CD4-positive, alpha-beta memory T cell (primary cell): ENCODE results near the gene QSOX2. TPM values are rescaled to one million over a fixed set of nuclear protein-coding genes. Genes with fewer than 3 reads are reported as not detected.
A peak's percentile ranks its signal among the peaks of the same experiment; 100 is the strongest.

Source experiments
- CTCF ChIA-PET: fragments of 350-600 bp; sonication (Branson Sonifier 250); formaldehyde crosslinking; loops from one replicate; lab custom pipeline; 2021; ENCODE audit warnings: inconsistent platforms; ENCODE audit not compliant: partially characterized antibody; lab: Charles Lee
- POLR2A ChIA-PET: fragments of 350-600 bp; sonication (Branson Sonifier 250); formaldehyde crosslinking; loops from one replicate; lab custom pipeline; 2021; ENCODE audit not compliant: partially characterized antibody; lab: Charles Lee
- DNase-seq, 5 donors: peaks; one replicate each; pipeline versions ENCODE4 v3.0.0 to v3.0.0-alpha.2; 2020 to 2022; ENCODE audit warnings: mixed read lengths in 1 of 5
- H3K27ac ChIP-seq: one replicate; pipeline ENCODE4 v1.7.0; 2013; ENCODE audit warnings: low read depth, low read length
- H3K27me3 ChIP-seq: 2 replicates; pipeline ENCODE4 v1.7.0; 2013; ENCODE audit warnings: mild to moderate bottlenecking, low read length, moderate library complexity; ENCODE audit not compliant: insufficient read depth
- H3K36me3 ChIP-seq: 2 replicates; pipeline ENCODE4 v1.7.0; 2013; ENCODE audit warnings: mild to moderate bottlenecking, low read length, moderate library complexity; ENCODE audit not compliant: insufficient read depth
- H3K4me1 ChIP-seq: 2 replicates; pipeline ENCODE4 v1.7.0; 2013; ENCODE audit warnings: mild to moderate bottlenecking, low read length, moderate library complexity; ENCODE audit not compliant: insufficient read depth
- H3K4me3 ChIP-seq, 2 donors: one replicate each; pipeline ENCODE4 v1.7.0; 2013; ENCODE audit warnings: low read length in 2 of 2, mild to moderate bottlenecking in 1 of 2
- H3K9me3 ChIP-seq, 2 donors: one replicate each; pipeline ENCODE4 v1.7.0; 2013; ENCODE audit warnings: low read length in 2 of 2, control low read depth in 1 of 2; ENCODE audit not compliant: control insufficient read depth in 1 of 2
- H3K27ac Mint-ChIP-seq, 7 donors: one replicate each; pipeline ENCODE4 v1.8.0; 2020 to 2021; ENCODE audit warnings: mixed read lengths in 7 of 7, mild to moderate bottlenecking in 6 of 7, inconsistent platforms in 3 of 7, moderate library complexity in 3 of 7
- H3K27me3 Mint-ChIP-seq, 2 donors: one replicate each; pipeline ENCODE4 v1.8.0; 2020 to 2021; ENCODE audit warnings: mixed read lengths in 2 of 2
- H3K36me3 Mint-ChIP-seq, 2 donors: one replicate each; pipeline ENCODE4 v1.8.0; 2020 to 2021; ENCODE audit warnings: mixed read lengths in 2 of 2, inconsistent platforms in 1 of 2, mild to moderate bottlenecking in 1 of 2
- H3K4me1 Mint-ChIP-seq, 4 donors: one replicate each; pipeline ENCODE4 v1.8.0; 2020 to 2021; ENCODE audit warnings: mixed read lengths in 4 of 4, mild to moderate bottlenecking in 1 of 4
- H3K4me3 Mint-ChIP-seq, 8 donors: one replicate each; pipeline ENCODE4 v1.8.0; 2020 to 2021; ENCODE audit warnings: mixed read lengths in 8 of 8, mild to moderate bottlenecking in 7 of 8, moderate library complexity in 6 of 8, inconsistent platforms in 3 of 8
- H3K9me3 Mint-ChIP-seq, 8 donors: one replicate each; pipeline ENCODE4 v1.8.0; 2020 to 2021; ENCODE audit warnings: mixed read lengths in 8 of 8, mild to moderate bottlenecking in 5 of 8, inconsistent platforms in 3 of 8, moderate library complexity in 1 of 8
- intact Hi-C: fragments of 100-400 bp; cut with micrococcal nuclease; formaldehyde crosslinking; loops from one replicate; pipeline ENCODE4 v1.15.1; 2023
- polyA plus RNA-seq, 2 donors: library from polyadenylated mRNA; unstranded; fragments of 300-500 nt; fragmentation: Illumina TruSeq; gene quantifications; one replicate each; pipeline ENCODE4 v1.2.3, GENCODE V29; 2021
- total RNA-seq, 2 experiments: library from RNA; stranded (reverse); gene quantifications; one replicate each; pipeline ENCODE4 v1.2.3, GENCODE V29; 2021

Gene QSOX2
- total and polyA plus RNA-seq, 4 experiments from 2014 or later: 0.35 to 15.0 (median 7.9) TPM

DNA sequence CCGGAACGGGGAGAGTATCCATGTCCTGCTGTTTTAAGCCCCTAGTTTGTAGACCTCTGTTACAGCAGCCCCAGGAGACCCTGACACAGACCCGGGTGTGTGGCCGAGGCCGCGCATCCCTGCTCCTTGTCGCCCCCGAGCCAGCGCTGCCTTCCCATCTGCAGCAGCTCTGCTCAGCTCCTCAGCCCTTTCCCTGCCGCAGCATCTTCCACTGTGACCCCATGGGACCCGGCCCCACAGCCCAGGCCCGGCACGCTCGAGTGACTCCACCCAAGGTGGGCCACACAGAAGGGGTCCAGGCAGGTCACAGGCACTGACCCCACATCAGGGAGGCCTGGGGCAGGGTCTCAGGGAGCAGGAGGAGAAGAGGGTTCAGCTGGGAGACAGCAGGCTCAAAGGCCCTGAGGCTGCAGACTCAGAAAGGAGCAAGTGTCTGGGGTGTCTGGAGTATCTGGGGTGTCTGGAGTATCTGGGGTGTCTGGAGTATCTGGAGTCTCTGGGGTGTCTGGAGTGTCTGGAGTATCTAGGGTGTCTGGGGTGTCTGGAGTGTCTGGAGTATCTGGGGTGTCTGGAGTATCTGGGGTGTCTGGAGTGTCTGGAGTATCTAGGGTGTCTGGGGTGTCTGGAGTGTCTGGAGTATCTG lies 71.8 kb downstream of the QSOX2 start:
- Histone ChIP-seq H3K4me3 (no peak overlapping the region), H3K4me1 (no peaks in the 10 kb centered on the region), H3K27ac (no peak overlapping the region), H3K36me3 (no peaks in the 10 kb centered on the region), H3K27me3 (no peaks in the 10 kb centered on the region), H3K9me3 (no peaks in the 10 kb centered on the region)
- no peak overlapping the region for H3K27ac Mint-ChIP-seq
- POLR2A ChIA-PET: no interaction called here
- H3K4me1 Mint-ChIP-seq: no peaks in the 10 kb centered on the region
- no peak overlapping the region for H3K4me3 Mint-ChIP-seq
- no peaks in the 10 kb centered on the region for H3K36me3 Mint-ChIP-seq
- H3K27me3 Mint-ChIP-seq: peaks cover 2 to 11% of the 10 kb centered on the region in 2 donors
- intact Hi-C loops: no loop called here
- DNase-seq: no peak
- CTCF ChIA-PET: no interaction called here
- H3K9me3 Mint-ChIP-seq: no peaks in the 10 kb centered on the region

DNA sequence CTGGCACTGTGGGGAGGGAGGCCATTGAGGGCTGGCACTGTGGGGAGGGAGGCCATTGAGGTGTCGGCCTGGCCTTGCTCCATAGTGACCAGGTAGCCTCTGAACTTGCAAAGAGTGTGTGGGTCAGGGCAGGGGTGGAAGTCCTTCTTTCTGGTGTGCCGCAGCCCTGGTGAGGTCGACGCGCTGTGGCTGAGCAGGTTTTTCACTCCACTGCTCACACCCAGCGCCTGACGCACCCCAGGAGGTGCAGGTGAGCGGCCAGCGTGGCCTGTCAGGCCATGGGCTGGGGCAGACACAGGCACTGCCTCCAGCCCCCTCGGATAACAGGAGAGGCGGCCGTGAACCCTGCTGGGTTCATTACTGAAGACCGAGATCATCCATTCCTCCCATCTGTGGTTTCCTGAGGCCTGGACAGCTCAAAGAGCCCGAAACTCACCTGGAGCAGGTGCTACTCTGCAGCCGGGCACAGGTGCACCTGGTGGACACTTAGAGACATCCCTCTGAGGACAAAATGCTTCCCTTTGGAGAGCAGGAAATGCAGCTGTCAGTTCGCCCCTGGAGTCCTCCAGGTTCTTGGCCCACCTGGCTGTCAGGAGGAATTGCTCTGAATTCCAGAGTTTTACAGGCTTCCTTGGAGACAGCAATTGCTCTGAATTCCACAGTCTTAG lies 73.1 kb downstream of the QSOX2 start:
- ChIA-PET POLR2A (no interaction called here), CTCF (interaction anchor here (1.0 kb wide), 1 partner anchor 112 kb away, joined by 3 read pairs; no protein-coding TSS in a partner anchor)
- Histone ChIP-seq H3K36me3 (no peaks in the 10 kb centered on the region), H3K4me1 (no peaks in the 10 kb centered on the region), H3K27ac (no peak overlapping the region), H3K4me3 (no peak overlapping the region), H3K9me3 (no peaks in the 10 kb centered on the region), H3K27me3 (no peaks in the 10 kb centered on the region)
- Mint-ChIP-seq H3K36me3 (no peaks in the 10 kb centered on the region), H3K9me3 (no peaks in the 10 kb centered on the region), H3K27me3 (peaks cover 2 to 19% of the 10 kb centered on the region in 2 donors), H3K4me1 (no peaks in the 10 kb centered on the region), H3K27ac (no peak overlapping the region), H3K4me3 (no peak overlapping the region)
- DNase-seq: no peak
- intact Hi-C loops: no loop called here

DNA sequence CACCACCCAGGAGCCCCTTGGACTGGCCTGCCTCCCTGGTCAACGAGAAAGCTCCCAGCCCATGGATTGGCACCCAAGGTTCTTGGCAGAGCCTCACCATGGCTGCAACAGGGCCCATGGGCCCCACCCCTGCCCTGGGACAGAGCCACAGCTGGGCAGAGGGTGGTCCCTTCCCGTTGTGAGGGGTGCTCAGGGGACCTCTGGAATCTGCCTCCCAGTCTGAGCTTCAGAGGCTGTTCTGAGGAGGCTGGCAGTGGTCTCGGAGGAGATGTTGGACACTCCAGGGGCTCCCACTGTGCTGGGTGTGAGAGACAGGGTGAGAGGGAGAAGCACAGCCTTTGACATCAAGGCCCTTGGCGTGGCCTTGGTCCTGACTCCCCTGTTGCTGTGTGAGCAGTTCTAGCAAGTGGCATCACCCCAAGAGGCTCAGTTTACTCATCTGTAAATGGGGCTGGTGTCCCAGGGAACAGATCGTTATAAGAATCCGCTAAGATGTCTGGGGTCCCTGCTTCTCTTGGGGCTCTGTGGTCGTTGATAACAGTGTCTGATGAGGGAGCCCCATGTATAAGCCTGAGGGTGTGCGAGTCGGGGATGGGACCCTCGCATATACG lies 73.7 kb downstream of the QSOX2 start:
- DNase-seq: no peak
- no peak overlapping the region for H3K27ac ChIP-seq
- no peaks in the 10 kb centered on the region for H3K4me1 Mint-ChIP-seq
- ChIA-PET POLR2A (no interaction called here), CTCF (interaction anchor here (1.0 kb wide), 1 partner anchor 112 kb away, joined by 3 read pairs; no protein-coding TSS in a partner anchor)
- H3K27me3 ChIP-seq: no peaks in the 10 kb centered on the region
- H3K4me3 ChIP-seq: no peak overlapping the region
- no peaks in the 10 kb centered on the region for H3K9me3 ChIP-seq
- H3K36me3 Mint-ChIP-seq: no peaks in the 10 kb centered on the region
- H3K4me1 ChIP-seq: no peaks in the 10 kb centered on the region
- H3K9me3 Mint-ChIP-seq: no peaks in the 10 kb centered on the region
- intact Hi-C loops: no loop called here
- H3K36me3 ChIP-seq: no peaks in the 10 kb centered on the region
- no peak overlapping the region for H3K27ac Mint-ChIP-seq
- H3K4me3 Mint-ChIP-seq: no peak overlapping the region
- peaks cover 4 to 21% of the 10 kb centered on the region in 2 donors for H3K27me3 Mint-ChIP-seq

DNA sequence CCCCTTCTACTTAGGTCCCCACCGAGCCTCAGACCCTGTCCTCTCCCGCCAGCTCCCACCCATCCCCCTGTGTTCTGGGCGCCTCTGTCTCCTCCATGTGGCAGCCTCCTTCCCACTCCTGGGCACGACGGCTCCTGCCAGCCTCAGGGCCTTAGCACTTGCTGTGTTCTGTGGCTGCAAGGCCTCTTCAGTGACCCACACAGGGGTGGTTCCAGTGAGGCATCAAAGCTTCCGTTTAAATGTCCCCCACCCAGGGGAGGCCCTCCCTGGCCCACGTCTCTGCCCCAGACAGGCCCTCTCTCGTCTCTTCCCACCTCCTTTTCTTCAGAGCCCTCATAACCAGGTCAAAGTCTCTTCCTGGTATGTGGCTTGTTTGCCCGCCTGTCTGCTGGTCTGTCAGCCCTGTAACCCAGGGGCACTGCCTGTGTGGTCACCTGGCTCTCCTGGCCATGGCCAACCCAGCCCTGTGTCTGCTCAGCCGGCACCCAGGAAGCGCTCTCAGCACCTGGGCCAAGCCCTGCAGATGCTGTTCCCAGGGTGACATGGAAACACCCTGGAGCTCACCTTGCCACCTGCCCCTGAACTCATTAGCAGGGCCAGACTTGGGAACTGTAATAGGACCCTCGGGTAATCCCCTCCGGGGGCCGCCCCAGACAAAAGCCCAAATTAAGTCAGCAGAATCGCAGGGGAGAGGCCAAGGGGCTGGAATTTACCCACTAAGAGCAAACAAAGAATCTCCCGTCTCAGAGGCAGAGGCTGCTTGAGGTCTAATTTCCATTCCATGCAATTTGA lies 74.4 kb downstream of the QSOX2 start:
- Histone ChIP-seq H3K27me3 (no peaks in the 10 kb centered on the region), H3K4me1 (no peaks in the 10 kb centered on the region), H3K27ac (no peak overlapping the region), H3K4me3 (no peak overlapping the region), H3K36me3 (no peaks in the 10 kb centered on the region), H3K9me3 (no peaks in the 10 kb centered on the region)
- no peaks in the 10 kb centered on the region for H3K4me1 Mint-ChIP-seq
- H3K27me3 Mint-ChIP-seq: peaks cover 4 to 21% of the 10 kb centered on the region in 2 donors
- H3K36me3 Mint-ChIP-seq: no peaks in the 10 kb centered on the region
- H3K9me3 Mint-ChIP-seq: no peaks in the 10 kb centered on the region
- DNase-seq: no peak
- no peak overlapping the region for H3K4me3 Mint-ChIP-seq
- POLR2A ChIA-PET: no interaction called here
- CTCF ChIA-PET: interaction anchor here (1.0 to 1.5 kb wide), 2 partner anchors 113 kb away, joined by 3 read pairs; no protein-coding TSS in a partner anchor
- intact Hi-C loops: no loop called here
- no peak overlapping the region for H3K27ac Mint-ChIP-seq

DNA sequence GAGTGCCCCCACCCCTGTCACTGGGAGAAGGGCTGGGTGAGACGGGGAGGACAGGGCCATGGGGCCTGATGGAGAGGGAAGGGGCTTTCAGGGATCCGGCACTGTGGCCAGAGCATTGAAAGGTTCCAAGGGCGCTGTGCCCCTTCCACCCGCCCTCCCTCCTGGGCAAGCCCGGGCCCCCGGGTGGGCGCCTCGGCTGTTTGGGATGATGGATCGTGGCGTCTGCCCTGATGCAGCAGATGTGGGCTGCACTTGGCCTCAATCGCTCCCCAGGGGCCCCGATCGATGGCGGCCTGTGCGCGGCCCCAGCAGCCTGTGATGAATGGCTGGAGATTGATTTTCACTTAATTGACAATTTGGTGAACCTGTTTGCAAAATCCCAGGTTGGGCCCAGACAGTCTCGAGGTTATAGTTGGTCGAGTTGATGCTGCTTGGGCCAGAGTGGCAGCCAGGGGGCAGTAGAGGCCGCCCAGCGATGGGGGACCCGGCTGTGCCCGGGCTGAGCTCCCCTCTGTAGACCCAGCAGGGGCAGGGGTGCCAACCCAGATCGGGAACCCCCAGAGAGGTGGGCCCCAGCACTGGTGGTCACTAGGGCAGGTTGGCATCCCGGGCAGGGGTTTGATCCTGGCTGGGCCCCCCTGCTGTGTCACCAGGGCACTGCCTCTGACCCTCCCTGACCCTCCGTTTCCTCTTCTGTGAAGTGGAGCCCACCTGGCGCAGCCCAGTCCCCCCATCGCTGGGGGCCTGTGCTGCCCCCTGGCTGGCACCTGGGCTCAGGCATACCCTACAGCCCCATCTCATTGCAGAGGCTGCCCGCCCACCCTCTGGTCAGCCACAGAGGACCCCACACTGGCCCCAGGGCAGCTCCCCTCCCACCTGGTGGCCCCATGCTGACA lies 75.4 kb downstream of the QSOX2 start:
- Mint-ChIP-seq H3K4me1 (no peaks in the 10 kb centered on the region), H3K36me3 (no peaks in the 10 kb centered on the region), H3K4me3 (no peak overlapping the region), H3K27me3 (peaks cover 4 to 21% of the 10 kb centered on the region in 2 donors), H3K27ac (peak overlapping the region in 1 of 7 donors; percentile 53), H3K9me3 (no peaks in the 10 kb centered on the region)
- Histone ChIP-seq H3K36me3 (no peaks in the 10 kb centered on the region), H3K4me3 (no peak overlapping the region), H3K4me1 (no peaks in the 10 kb centered on the region), H3K27ac (no peak overlapping the region), H3K9me3 (no peaks in the 10 kb centered on the region), H3K27me3 (no peaks in the 10 kb centered on the region)
- peak in 4 of 5 donors; percentile 24 to 39 (median 38) for DNase-seq
- ChIA-PET POLR2A (no interaction called here), CTCF (interaction anchor here (1.5 kb wide), 1 partner anchor 114 kb away, joined by 3 read pairs; no protein-coding TSS in a partner anchor)
- intact Hi-C loops: no loop called here

DNA sequence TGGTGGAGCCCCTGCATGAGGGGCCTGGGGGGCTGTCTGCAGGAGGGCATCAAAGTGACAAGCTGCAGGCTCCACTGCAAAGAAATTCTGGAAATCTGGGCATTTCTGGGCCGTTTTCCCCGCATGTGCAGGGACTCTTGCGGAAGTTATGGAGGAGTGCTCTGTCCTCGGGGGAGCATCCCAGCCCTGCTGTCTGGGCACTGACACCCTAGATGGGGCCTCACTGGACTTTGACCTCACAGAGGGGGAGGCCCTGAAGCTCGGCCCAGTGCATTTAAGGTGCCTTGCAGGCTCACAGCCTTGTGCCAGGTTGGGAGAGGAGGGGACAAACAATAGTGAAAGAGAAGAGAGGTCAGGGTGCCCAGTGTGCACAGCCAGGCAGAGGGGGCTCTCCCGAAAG lies 76.1 kb downstream of the QSOX2 start:
- Histone ChIP-seq H3K27me3 (no peaks in the 10 kb centered on the region), H3K27ac (no peak overlapping the region), H3K4me3 (no peak overlapping the region), H3K36me3 (no peaks in the 10 kb centered on the region), H3K9me3 (no peaks in the 10 kb centered on the region), H3K4me1 (no peaks in the 10 kb centered on the region)
- Mint-ChIP-seq H3K4me1 (no peaks in the 10 kb centered on the region), H3K36me3 (no peaks in the 10 kb centered on the region), H3K4me3 (no peak overlapping the region), H3K27ac (no peak overlapping the region), H3K9me3 (no peaks in the 10 kb centered on the region), H3K27me3 (peaks cover 4 to 21% of the 10 kb centered on the region in 2 donors)
- POLR2A ChIA-PET: no interaction called here
- intact Hi-C loops: no loop called here
- DNase-seq: no peak
- CTCF ChIA-PET: interaction anchor here (1.5 kb wide), 1 partner anchor 115 kb away, joined by 3 read pairs; no protein-coding TSS in a partner anchor
